ENCODE results near the gene OR10S1. TPM values are rescaled to one million over a fixed set of nuclear protein-coding genes. Genes with fewer than 3 reads are reported as not detected.

Gene OR10S1
- total RNA-seq, 1 donor from 2014 or later, result not detected

- Mint-ChIP-seq H3K9me3 (peaks cover 4% of the 10 kb centered on the region), H3K4me1 (no peaks in the 10 kb centered on the region), H3K4me3 (no peak within 1 kb of the TSS), H3K36me3 (ENCODE audit: low read depth) (no peaks in the 10 kb centered on the region), H3K27ac (no peak within 1 kb of the TSS), H3K27me3 (peaks cover 2% of the 10 kb centered on the region)
- TF ChIP-seq CTCF (IDR thresholded peaks at IDR 0.05), result no peak
- ATAC-seq (ENCODE audit: low read depth), result no peak
- ChIA-PET POLR2A (no interaction called here), CTCF (no interaction called here)
- intact Hi-C loops (cut with micrococcal nuclease), result no loop called here
- DNase-seq, result no peak
These were observed 33.8 kb downstream of the OR10S1 start, which contains the start of gene OR6T1 for GRCh38 chr11:123943738-123944137. TSS of gene OR6T1 (minus strand) at chr11:123943838. CDS start at chr11:123943838, 0 bp downstream.

- intact Hi-C loops (cut with micrococcal nuclease), result no loop called here
- ATAC-seq (ENCODE audit: low read depth), result no peak
- no peak for TF ChIP-seq CTCF (IDR thresholded peaks at IDR 0.05)
- POLR2A ChIA-PET, result no interaction called here
- H3K36me3 Mint-ChIP-seq (ENCODE audit: low read depth), result no peaks in the 10 kb centered on the region
- peaks cover 4% of the 10 kb centered on the region for H3K9me3 Mint-ChIP-seq
- no peak overlapping the region for H3K4me3 Mint-ChIP-seq
- H3K4me1 Mint-ChIP-seq, result no peaks in the 10 kb centered on the region
- CTCF ChIA-PET, result no interaction called here
- peaks cover 2% of the 10 kb centered on the region for H3K27me3 Mint-ChIP-seq
- H3K27ac Mint-ChIP-seq, result no peak overlapping the region
- DNase-seq, result no peak
These were observed 35.2 kb downstream of the OR10S1 start for GRCh38 chr11:123942413-123942812.

- ATAC-seq (ENCODE audit: low read depth) (no peak), DNase-seq (no peak)
- Mint-ChIP-seq H3K4me3 (no peak within 1 kb of the TSS), H3K9me3 (peaks cover 4% of the 10 kb centered on the region), H3K27me3 (no peaks in the 10 kb centered on the region), H3K36me3 (ENCODE audit: low read depth) (no peaks in the 10 kb centered on the region), H3K4me1 (no peaks in the 10 kb centered on the region), H3K27ac (no peak within 1 kb of the TSS)
- intact Hi-C loops (cut with micrococcal nuclease), result no loop called here
- CTCF ChIA-PET, result no interaction called here
- POLR2A ChIA-PET, result no interaction called here
- no peak for TF ChIP-seq CTCF (IDR thresholded peaks at IDR 0.05)
These were observed 38.3 kb downstream of the OR10S1 start, which contains the start of gene OR4D5 for GRCh38 chr11:123939317-123939716. TSS of gene OR4D5 (plus strand) at chr11:123939617. CDS start at chr11:123939617, 0 bp downstream.

Other genes starting within 250 kb of the OR10S1 start
- gene ZNF202, start 236.1 kb downstream of the OR10S1 start, total RNA-seq, result 23.3 and 27.8 TPM in 2 replicates
- not detected in 2 replicates for gene OR6X1, start 223.3 kb downstream of the OR10S1 start, total RNA-seq
- gene OR6M1, start 171.4 kb downstream of the OR10S1 start, total RNA-seq, result not detected in 2 replicates
- not detected in 2 replicates for gene TMEM225, start 92.1 kb downstream of the OR10S1 start, total RNA-seq
- gene OR8D4, start 75.6 kb downstream of the OR10S1 start, total RNA-seq, result not detected in 2 replicates
- not detected in 2 replicates for gene OR4D5, start 38.2 kb downstream of the OR10S1 start, total RNA-seq
- gene OR6T1, start 33.9 kb downstream of the OR10S1 start, total RNA-seq, result not detected in 2 replicates
- not detected in 2 replicates for gene OR10G6, start 17.4 kb upstream of the OR10S1 start, total RNA-seq
- gene OR10G4, start 35.2 kb upstream of the OR10S1 start, total RNA-seq, result not detected in 2 replicates
- not detected in 2 replicates for gene OR10G9, start 45.2 kb upstream of the OR10S1 start, total RNA-seq
- not detected in 2 replicates for gene OR10G8, start 49.0 kb upstream of the OR10S1 start, total RNA-seq
- gene OR10G7, start 63.5 kb upstream of the OR10S1 start, total RNA-seq, result not detected in 2 replicates
- 1.5 and 2.1 TPM in 2 replicates for gene VWA5A, start 137.7 kb upstream of the OR10S1 start, total RNA-seq
- not detected in 2 replicates for gene OR10D3, start 205.6 kb upstream of the OR10S1 start, total RNA-seq

All from activated B cell treated with CpG ODN at 0.5 μM for 24 hours (primary cell).